Measurements from ENCODE around the gene PEA15.

The PEA15 gene

GRCh38 chr1:160208557-160209320 lies 3.6 kb downstream of the PEA15 start:
- DNase-seq (ENCODE audit: low read depth, low spot score) = no peak

DNA sequence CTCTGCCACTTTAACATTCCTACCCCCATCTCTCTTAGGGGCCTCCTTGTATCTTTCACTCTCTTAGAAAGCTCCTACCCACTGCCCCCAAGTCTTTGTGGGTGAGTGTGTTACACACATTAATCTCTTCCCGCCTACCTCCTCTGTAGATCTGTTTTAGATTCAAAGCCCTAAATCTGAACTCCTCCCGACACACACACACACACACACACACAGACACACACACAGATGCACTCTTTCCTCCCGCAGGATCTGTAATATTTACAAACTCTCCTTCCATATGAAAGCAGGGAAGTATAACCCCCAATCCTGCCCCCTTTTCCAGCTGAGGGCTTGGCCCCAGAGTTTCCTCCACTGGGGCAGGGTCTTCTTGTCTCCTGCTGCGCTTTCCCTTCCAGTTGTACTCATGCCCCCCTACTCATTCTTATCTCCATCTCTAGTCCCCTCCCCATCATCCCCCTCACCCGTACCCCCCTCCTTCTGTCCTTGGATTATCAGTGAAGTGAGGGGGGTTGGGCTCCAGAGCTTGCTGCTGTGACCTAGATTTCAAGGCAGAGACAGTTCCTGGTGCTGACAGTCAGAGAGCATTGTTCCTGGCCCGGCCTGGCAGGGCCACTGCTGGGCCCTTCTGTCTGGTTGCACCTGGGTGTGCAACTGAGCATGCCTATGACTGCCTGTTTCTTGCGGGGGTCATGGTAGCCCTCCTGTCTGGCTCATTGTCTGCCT lies 4.3 kb downstream of the PEA15 start:
- DNase-seq (ENCODE audit: low read depth, low spot score) = no peak

GRCh38 chr1:160210561-160210960 lies 5.4 kb downstream of the PEA15 start:
- DNase-seq (ENCODE audit: low read depth, low spot score) = no peak

GRCh38 chr1:160211046-160211790 lies 6.0 kb downstream of the PEA15 start:
- no peak for DNase-seq (ENCODE audit: low read depth, low spot score)

DNA sequence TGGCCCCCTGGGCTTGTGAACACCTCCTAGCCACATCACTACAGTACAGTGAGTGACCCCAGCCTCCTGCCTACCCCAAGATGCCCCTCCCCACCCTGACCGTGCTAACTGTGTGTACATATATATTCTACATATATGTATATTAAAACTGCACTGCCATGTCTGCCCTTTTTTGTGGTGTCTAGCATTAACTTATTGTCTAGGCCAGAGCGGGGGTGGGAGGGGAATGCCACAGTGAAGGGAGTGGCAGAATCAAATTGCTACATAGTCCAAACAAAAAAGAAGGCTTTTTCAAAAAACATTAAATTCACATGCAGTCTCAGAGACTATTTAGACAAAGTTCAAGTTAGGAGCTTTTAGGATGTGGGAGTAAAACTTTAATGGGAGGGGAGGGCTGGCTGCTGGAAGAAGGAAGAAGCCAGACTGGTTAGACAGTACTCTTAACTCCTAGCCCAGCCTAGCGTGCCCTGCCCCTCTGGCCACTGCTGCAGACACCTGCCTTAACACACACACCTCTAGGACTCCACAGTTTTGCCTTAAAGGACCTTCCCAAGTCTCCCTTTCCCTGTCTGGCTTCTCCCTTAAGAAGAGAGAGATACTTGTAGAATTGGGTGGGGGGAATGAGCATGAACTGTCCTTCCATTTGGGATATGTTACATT lies 9.4 kb downstream of the PEA15 start:
- no peak for DNase-seq (ENCODE audit: low read depth, low spot score)

DNA sequence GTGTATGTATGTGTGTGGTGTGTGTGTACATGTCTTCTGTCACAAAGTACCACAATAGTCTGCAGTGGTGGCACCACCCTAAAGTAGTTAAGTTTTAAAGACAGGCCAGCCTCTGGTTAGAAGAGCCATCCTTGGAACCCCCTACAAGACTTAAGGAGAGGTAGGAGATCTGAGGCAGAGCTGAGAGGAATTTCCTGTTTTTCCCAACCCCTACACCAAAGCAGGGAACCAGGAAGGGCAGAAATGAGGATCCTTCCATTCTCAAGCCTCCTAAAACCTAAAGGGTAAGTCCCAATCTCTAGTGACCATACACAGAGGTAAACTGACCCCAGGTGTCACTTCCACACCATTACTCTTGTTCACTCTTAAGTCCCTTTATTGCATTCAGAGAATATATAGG lies 11.1 kb downstream of the PEA15 start:
- DNase-seq (ENCODE audit: low read depth, low spot score) = no peak

DNA sequence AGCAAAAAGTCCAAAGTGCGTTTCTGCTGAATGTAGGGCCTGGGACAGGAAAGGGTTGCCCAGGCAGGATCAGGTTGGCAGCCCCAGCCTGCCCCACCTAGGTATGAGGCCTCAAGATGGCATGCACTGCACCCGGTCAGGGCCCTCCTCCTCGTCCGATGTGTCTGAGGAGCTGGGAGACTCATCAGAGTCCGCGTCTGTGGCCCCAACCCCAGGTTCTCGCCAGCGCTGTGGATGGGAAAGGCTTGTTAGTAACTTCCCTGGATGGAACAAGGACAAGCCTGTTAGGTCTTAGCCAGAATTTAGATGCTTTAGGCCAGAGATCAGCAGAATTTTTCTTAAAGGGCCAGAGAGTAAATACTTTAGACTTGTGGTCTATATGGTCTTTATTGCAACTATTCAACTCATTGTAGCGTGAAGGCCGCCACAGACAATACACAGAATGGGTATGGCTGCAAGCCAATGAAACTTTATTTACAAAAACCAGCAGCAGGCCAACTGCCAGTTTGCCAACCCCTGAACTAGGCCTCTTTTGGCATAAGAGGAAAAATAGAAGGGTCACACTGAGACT lies 12.4 kb downstream of the PEA15 start:
- DNase-seq (ENCODE audit: low read depth, low spot score) = no peak

GRCh38 chr1:160219062-160219929 lies 14.1 kb downstream of the PEA15 start:
- peak; percentile 58 for DNase-seq (ENCODE audit: low read depth, low spot score)

DNA sequence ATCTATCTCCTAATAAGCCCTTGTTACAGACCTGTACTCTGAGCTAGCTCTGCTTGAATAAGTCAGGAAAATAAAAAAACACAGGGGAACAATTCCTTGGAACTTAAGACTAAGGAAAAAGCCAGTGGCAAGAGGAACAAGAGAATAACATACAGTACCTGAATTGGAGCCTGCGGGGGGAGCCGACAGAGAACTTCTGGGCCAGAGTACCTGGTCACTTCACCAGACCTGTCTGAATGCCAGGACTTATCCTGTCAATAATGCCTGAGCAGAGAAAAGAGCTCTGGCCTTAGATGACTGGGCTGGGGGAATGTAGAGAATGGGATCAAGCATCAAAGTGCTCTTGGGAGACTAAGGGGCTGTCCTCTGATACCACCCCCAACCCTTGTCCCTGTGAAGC lies 15.1 kb downstream of the PEA15 start:
- DNase-seq (ENCODE audit: low read depth, low spot score) = no peak

GRCh38 chr1:160221089-160221488 lies 15.9 kb downstream of the PEA15 start:
- no peak for DNase-seq (ENCODE audit: low read depth, low spot score)

DNA sequence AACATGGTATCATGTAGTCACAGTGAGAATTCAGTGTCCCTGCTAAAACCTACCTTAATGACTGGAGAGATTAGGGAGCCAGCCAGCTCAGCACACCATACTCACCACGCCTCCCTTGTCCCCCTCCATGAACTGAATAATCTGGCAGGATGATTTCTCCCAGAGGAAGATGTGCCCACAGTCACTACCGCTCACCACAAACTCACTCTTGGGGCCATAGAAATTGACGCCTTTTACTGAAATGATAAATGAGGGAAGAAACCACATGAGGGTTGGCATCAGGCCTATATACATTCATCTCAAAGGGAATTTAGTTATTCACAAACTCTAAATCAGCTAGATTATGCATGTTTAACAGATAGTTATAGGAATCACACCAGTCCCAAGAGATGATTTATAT lies 17.4 kb downstream of the PEA15 start:
- no peak for DNase-seq (ENCODE audit: low read depth, low spot score)

DNA sequence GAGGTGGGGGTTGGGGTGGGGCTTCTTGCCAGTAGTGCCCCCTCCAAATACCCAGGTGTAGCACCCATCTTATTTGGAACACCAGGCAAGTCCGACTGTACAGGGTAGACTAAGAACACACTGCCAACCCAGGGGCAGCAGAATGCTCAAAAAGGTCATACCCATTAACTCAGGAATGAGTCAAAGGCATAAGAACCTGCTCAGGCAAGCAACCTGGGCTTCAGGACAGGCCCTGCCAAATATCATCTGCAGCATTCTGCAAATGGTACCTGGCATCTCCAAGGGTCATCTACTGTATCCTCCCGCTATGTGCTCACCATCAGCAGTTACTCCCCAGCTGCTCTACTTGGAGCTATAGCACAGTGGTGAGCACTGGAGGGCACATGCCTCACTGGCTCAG lies 19.4 kb downstream of the PEA15 start:
- DNase-seq (ENCODE audit: low read depth, low spot score) = no peak

- DNase-seq (ENCODE audit: low read depth, low spot score) = no peak
These were observed 20.2 kb downstream of the PEA15 start for GRCh38 chr1:160225345-160225744.

DNA sequence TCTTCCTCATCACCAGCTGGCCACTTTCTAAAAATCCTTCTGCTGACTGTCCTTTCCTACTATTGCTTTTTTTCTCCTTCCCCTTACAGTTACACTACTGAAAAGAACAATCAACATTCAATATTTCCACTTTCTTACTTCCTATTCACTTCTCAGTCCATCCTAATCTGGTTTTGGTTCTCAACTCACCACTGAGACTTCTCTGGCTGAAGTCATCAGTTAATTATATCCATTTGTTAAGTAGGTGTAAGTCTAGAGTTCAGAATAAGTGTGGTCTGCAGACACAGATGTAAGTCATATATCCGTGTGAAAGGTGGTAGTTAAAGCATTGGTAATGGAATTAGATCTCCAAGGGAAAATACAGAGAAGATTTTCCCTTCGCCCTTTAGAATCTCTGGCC lies 21.4 kb downstream of the PEA15 start:
- no peak for DNase-seq (ENCODE audit: low read depth, low spot score)

DNA sequence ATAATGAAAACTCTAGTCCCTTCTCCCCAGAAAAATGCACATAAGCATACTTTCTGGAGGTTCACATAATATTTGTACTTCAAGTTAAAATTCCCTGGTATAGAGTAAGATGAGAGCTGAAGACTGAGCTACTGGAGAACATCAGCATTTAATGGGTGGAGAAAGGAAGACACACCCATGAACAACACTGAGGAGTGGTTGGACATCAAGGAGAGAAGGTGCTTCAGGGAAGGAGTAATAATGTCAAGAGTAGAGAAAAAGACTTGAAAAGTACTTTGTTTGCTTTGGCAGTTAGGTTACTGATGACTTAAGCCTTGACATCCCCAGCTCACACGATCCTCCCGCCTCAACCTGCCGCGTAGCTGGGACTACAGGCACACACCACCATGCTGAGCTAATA lies 21.9 kb downstream of the PEA15 start:
- no peak for DNase-seq (ENCODE audit: low read depth, low spot score)

GRCh38 chr1:160227561-160227960 lies 22.4 kb downstream of the PEA15 start:
- no peak for DNase-seq (ENCODE audit: low read depth, low spot score)

- no peak for DNase-seq (ENCODE audit: low read depth, low spot score)
These were observed 23.2 kb downstream of the PEA15 start for GRCh38 chr1:160228431-160228830.

- DNase-seq (ENCODE audit: low read depth, low spot score) = no peak
These were observed 27.7 kb downstream of the PEA15 start for GRCh38 chr1:160232911-160233310.

DNA sequence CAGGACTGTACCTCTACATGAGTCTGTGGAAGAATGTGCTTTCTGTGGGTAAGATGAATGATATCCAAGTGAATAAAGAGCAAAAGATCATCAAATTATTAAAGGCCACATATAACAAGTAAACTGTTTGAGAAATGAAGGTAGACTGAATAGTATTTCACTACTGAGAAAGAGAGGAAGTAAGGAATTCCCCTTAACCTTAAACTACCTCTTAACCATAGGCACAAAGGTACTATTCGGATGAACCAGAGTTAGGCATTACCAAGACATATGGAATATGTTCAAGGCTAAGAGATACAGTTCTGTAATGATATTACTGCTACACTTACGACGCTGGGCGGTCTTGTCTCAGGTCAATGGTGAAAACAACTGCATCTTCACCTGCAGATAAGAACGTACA lies 31.6 kb downstream of the PEA15 start:
- no peak for DNase-seq (ENCODE audit: low read depth, low spot score)

DNA sequence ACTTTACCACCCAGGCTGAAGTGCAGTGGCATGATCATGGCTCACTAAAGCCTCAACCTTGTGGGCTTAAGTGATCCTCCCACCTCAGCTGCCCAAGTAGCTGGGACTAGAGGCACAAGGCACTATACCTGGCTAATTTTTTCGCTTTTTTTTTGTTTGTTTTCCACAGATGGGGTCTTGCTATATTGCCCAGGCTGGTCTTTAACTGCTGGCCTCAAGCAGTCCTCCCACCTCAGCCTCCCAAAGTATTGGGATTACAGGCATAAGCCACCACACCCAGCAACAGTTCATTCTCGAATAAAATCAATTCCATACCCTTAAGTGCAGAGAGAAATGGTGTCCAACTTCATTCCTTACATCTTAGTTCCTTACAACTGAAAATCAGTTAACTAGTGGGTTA lies 32.4 kb downstream of the PEA15 start:
- DNase-seq (ENCODE audit: low read depth, low spot score) = no peak

DNA sequence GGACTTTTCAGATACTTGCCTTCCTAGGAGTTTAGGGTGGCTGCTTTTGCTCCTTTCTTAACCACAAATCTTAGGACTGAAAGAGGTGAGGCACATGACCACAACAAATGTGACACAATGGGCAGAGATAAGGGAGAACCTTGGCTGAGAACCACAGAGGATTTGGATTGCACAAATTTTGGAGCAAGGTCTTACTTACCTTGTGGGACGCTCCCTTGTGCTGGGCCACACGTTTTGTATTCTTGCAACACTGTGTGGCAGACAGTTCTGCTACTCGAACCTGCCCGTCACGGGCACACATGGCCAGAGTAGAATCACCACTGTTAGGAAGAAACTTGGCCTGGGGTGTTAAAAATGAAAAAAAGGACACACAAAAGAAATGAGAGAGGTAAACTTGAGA lies 33.2 kb downstream of the PEA15 start:
- DNase-seq (ENCODE audit: low read depth, low spot score) = no peak

Data from smooth muscle cell of the brain vasculature (primary cell).